HepG2 (cell line): Measurements from ENCODE around the gene PRDM11. TPM values are rescaled to one million over a fixed set of nuclear protein-coding genes. Genes with fewer than 3 reads are reported as not detected.

Source experiments
- ATAC-seq: fragments of 200-7000 bp; cut with Tn5 transposase; 3 replicates; pipeline ENCODE4 v1.9.1; 2020; ENCODE audit warnings: mild to moderate bottlenecking, moderate library complexity
- BruUV-seq: library from RNA; stranded (reverse); fragments of 400-500 nt; replicated peaks from 2 replicates; lab custom pipeline; 2021; lab: Mats Ljungman, UMichigan
- CTCF ChIA-PET: fragments of 300-600 bp; formaldehyde crosslinking; extraction: SDS; loops from one replicate; lab custom pipeline; 2021; ENCODE audit warnings: low total read pairs, inconsistent platforms, low intra/inter-chr PET ratio; lab: Yijun Ruan, JAX
- POLR2A ChIA-PET: fragments of 350-600 bp; sonication (Branson Sonifier 250); formaldehyde crosslinking; loops from one replicate; lab custom pipeline; 2020; ENCODE audit warnings: antibody characterized with exemption, inconsistent platforms; lab: Yijun Ruan, JAX
- DNase-seq: peaks from one replicate; pipeline ENCODE4 v3.0.0-alpha.2; 2015; ENCODE audit warnings: low spot score
- FAIRE-seq: peaks from 3 replicates; lab custom pipeline; 2011; peaks lifted over from hg19 to GRCh38; lab: Jason Lieb, UNC
- H2AFZ ChIP-seq: one replicate; pipeline ENCODE4 v1.6.1; 2011; ENCODE audit warnings: low read length, inconsistent platforms
- H3K27ac ChIP-seq: fragments of 300-600 bp; 3 replicates; pipeline ENCODE4 v1.8.0; 2011; ENCODE audit warnings: mixed run types, mild to moderate bottlenecking, mixed read lengths, low read length, inconsistent platforms; ENCODE audit not compliant: insufficient read depth; ENCODE audit errors: extremely low read length
- H3K27me3 ChIP-seq, 2 experiments: fragments of 200-600 bp in 1 of 2; 2 replicates in 1 of 2; 3 replicates in 1 of 2; pipeline versions ENCODE4 v1.6.0 to v1.8.0; 2011; ENCODE audit warnings: low read length in 2 of 2, mild to moderate bottlenecking in 2 of 2, moderate library complexity in 2 of 2, inconsistent platforms in 1 of 2; ENCODE audit not compliant: insufficient read depth in 2 of 2, control insufficient read depth in 1 of 2
- H3K36me3 ChIP-seq, 2 experiments: fragments of 200-600 bp in 1 of 2; replicated peaks in 1 of 2; 2 replicates in 1 of 2; 3 replicates in 1 of 2; pipeline versions ENCODE4 v1.5.1 to v1.8.0; 2011; ENCODE audit warnings: low read length in 2 of 2, inconsistent platforms in 1 of 2; ENCODE audit not compliant: insufficient read depth in 2 of 2, control insufficient read depth in 1 of 2
- H3K4me1 ChIP-seq: 2 replicates; pipeline ENCODE4 v1.5.1; 2012; ENCODE audit warnings: low read length, inconsistent platforms; ENCODE audit not compliant: insufficient read depth
- H3K4me2 ChIP-seq: 2 replicates; pipeline ENCODE4 v1.6.0; 2011; ENCODE audit warnings: low read depth, low read length, inconsistent platforms
- H3K4me3 ChIP-seq, 3 experiments: fragments of 200-600 bp in 1 of 3; sonication (generic), shearing (Covaris generic) in 1 of 3; replicated peaks in 1 of 3; 2 replicates each; pipeline ENCODE4 v1.5.1; 2011 to 2016; ENCODE audit warnings: low read length in 3 of 3, inconsistent platforms in 2 of 3, low read depth in 2 of 3, mild to moderate bottlenecking in 2 of 3, control low read depth in 1 of 3, mixed read lengths in 1 of 3; ENCODE audit not compliant: insufficient read depth in 1 of 3
- H3K79me2 ChIP-seq: one replicate; pipeline ENCODE4 v1.6.1; 2011; ENCODE audit warnings: low read length, inconsistent platforms; ENCODE audit not compliant: insufficient read depth
- H3K9ac ChIP-seq: 2 replicates; pipeline ENCODE4 v1.6.0; 2011; ENCODE audit warnings: mild to moderate bottlenecking, low read depth, low read length, inconsistent platforms; ENCODE audit not compliant: insufficient read depth
- H3K9me3 ChIP-seq: 2 replicates; pipeline ENCODE4 v1.5.1; 2012; ENCODE audit warnings: mild to moderate bottlenecking, low read length
- H4K20me1 ChIP-seq: 2 replicates; pipeline ENCODE4 v1.6.0; 2011; ENCODE audit warnings: inconsistent platforms, mild to moderate bottlenecking, low read length, moderate library complexity; ENCODE audit not compliant: insufficient read depth
- JARID2 ChIP-seq: sonication (generic); formaldehyde crosslinking; IDR thresholded peaks from 2 replicates; pipeline ENCODE4 v1.8.1; 2023; ENCODE audit warnings: missing genetic modification reagents, inconsistent platforms; ENCODE audit not compliant: insufficient replicate concordance
- KLF13 ChIP-seq: sonication (generic); formaldehyde crosslinking; IDR thresholded peaks from 2 replicates; pipeline ENCODE4 v1.4.0; 2020; ENCODE audit warnings: mild to moderate bottlenecking, missing genetic modification reagents
- NFIB ChIP-seq: sonication (generic); formaldehyde crosslinking; IDR thresholded peaks from 2 replicates; pipeline ENCODE4 v1.9.0; 2021; ENCODE audit warnings: missing genetic modification reagents, mild to moderate bottlenecking, borderline replicate concordance
- SSRP1 ChIP-seq: IDR thresholded peaks from 2 replicates; pipeline ENCODE4 v1.6.1; 2016; ENCODE audit warnings: control low read depth
- TAF1 ChIP-seq: sonication (generic); formaldehyde crosslinking; IDR thresholded peaks from 2 replicates; pipeline ENCODE4 v1.4.0; 2020; ENCODE audit warnings: missing genetic modification reagents
- TEAD2 ChIP-seq: sonication (generic); formaldehyde crosslinking; IDR thresholded peaks from 2 replicates; pipeline ENCODE4 v1.9.0; 2021; ENCODE audit warnings: missing genetic modification reagents
- ZFP36L2 ChIP-seq: sonication (generic); formaldehyde crosslinking; IDR thresholded peaks from 2 replicates; pipeline ENCODE4 v1.4.0; 2020; ENCODE audit warnings: missing genetic modification reagents
- ZFP62 ChIP-seq: sonication (generic); formaldehyde crosslinking; IDR thresholded peaks from 2 replicates; pipeline ENCODE4 v1.4.0; 2020; ENCODE audit warnings: missing genetic modification reagents
- ZNF121 ChIP-seq: sonication (generic); formaldehyde crosslinking; IDR thresholded peaks from 2 replicates; pipeline ENCODE4 v1.5.0; 2020; ENCODE audit warnings: mild to moderate bottlenecking, missing genetic modification reagents
- ZNF282 ChIP-seq: fragments of 450-650 bp; IDR thresholded peaks from 2 replicates; pipeline ENCODE4 v1.6.1; 2018; ENCODE audit not compliant: partially characterized antibody
- ZNF546 ChIP-seq: sonication (generic); formaldehyde crosslinking; conservative IDR thresholded peaks from 2 replicates; pipeline ENCODE4 v1.8.1; 2023; ENCODE audit warnings: mild to moderate bottlenecking, missing genetic modification reagents
- ZNF703 ChIP-seq: sonication (generic); formaldehyde crosslinking; IDR thresholded peaks from 2 replicates; pipeline ENCODE4 v1.5.1; 2020; ENCODE audit warnings: missing genetic modification reagents, mild to moderate bottlenecking, moderate library complexity, borderline replicate concordance
- ZSCAN20 ChIP-seq: sonication (generic); formaldehyde crosslinking; IDR thresholded peaks from 2 replicates; pipeline ENCODE4 v1.4.0; 2020; ENCODE audit warnings: missing genetic modification reagents, mild to moderate bottlenecking, borderline replicate concordance
- WGBS: methylation state at CpG from one replicate; pipeline ENCODE4 v1.1.6; 2017; ENCODE audit warnings: low lambda C conversion rate; 5-methylcytosine and 5-hydroxymethylcytosine counted together
- in situ Hi-C: cut with HindIII; loops from 2 replicates; pipeline ENCODE4 v1.10.0; 2017; ENCODE audit warnings: low pct_unique_long_range_greater_than_20kb; ENCODE audit not compliant: extremely low pct_ligation_motif_present
- intact Hi-C: fragments of 100-400 bp; cut with micrococcal nuclease; formaldehyde crosslinking; loops from one replicate; pipeline ENCODE4 v1.10.0; 2022; ENCODE audit not compliant: unreplicated experiment
- polyA plus RNA-seq, 8 experiments: library from polyadenylated mRNA; depleted of rRNA in 3 of 8; stranded (reverse) in 7 of 8; unstranded in 1 of 8; fragments of >200 nt; fragmentation: Illumina TruSeq in 4 of 8; extraction: Trizol in 4 of 8; gene quantifications; 2 replicates each; pipeline versions ENCODE4 v1.2.1 to v1.2.3, GENCODE V29; 2011 to 2016; ENCODE audit warnings: low read depth in 4 of 8, missing spikeins in 1 of 8, mixed read lengths in 1 of 8; ENCODE audit not compliant: insufficient read depth in 1 of 8
- total RNA-seq, 5 experiments: library from RNA; depleted of rRNA; stranded (reverse); fragments of >200 nt; fragmentation: Illumina TruSeq; extraction: Trizol; gene quantifications; 2 replicates each; pipeline ENCODE4 v1.2.3, GENCODE V29; 2016; ENCODE audit warnings: low read depth in 1 of 5
- TF ChIP-seq, protein P1 (sequence below): sonication (generic); formaldehyde crosslinking; conservative IDR thresholded peaks from 2 replicates; pipeline ENCODE4 v1.4.0; 2020; ENCODE audit warnings: missing genetic modification reagents
- TF ChIP-seq, protein P2 (sequence below): sonication (generic); formaldehyde crosslinking; IDR thresholded peaks from 2 replicates; pipeline ENCODE4 v1.5.0; 2020; ENCODE audit warnings: mild to moderate bottlenecking, missing genetic modification reagents
- TF ChIP-seq, protein P3 (sequence below): sonication (generic); formaldehyde crosslinking; IDR thresholded peaks from 2 replicates; pipeline ENCODE4 v1.8.1; 2023; ENCODE audit warnings: mild to moderate bottlenecking, missing genetic modification reagents

PRDM11 gene
- total and polyA plus RNA-seq, 2 of the 13 experiments (the other 11 are each of a cell fraction or from before 2014, with no cell fraction given), result 3.4 to 4.7 TPM

DNA sequence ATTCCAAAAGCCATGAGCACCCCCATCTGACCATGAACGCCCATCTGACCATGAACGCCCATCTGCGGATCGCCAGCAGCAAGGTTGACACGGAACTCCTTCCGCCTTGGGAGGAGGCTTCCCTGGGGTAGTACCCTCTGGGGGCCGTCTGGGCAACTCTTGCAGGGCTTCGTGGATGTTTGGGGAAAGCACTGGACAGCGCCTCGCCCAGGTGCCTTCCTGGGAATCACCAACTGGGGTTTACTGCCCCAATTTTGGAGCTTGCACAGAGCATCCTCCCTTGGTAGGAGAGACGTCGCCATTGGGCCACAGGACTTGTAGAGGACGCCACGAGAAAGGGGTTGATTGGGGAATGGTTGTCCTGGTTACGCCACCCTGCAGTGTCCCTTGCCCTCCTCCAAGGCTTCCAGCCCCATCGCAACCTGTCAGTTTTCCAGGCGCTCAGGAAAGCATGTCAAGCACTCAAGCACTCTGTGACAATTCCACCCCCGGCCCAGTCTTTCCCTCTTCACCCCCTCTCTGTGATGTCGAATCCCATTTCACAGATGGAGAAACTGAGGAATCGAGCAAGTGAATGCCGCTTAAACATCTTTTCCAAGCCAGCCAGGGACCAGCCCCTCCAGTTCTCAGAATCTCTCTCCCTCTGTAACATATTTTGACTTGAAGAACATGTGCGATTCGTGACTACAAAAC lies 914 bp upstream of the PRDM11 start (continued):
- TF ChIP-seq NFIB, result no peak
- TF ChIP-seq ZNF703, result no peak

DNA sequence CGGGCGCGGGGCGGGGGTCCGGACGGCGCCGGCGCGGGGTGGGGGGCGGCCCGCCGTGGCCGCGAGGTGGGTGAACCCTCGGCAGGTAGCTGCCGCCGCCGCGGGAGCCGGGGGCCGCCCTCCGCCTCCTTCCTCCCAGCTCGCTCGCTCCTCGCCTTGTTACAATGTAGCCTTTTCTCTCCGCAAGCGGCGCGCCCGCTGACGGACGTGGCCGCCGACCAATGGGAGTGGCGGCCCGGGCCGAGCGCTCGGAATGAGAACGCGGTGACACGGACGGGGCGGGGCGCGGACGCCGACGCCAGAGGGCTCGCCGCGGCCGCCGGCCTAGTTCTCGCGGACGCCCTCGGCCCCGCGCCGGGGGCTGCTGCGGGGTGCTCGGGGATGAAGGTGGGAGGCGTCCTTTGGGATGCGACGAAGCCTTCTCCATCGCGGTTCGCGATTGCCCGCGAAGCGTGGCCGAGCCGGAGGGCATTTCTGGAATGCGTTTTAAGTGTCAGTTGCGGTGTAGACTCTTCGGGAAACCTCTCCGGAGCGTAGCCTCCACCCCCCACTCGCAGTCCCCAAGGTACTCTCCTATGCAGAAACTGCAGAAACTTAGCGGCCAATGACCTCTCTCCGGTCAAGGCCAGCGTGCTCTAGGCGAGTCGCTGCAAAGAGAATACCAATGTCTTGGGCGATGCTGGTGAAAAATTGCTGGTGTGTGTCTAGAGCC lies 734 bp downstream of the PRDM11 start:
- Histone ChIP-seq H3K9ac (peak overlapping the region; percentile 74), H3K27ac (peak overlapping the region; percentile 56), H3K79me2 (peaks cover 15% of the 10 kb centered on the region), H4K20me1 (no peaks in the 10 kb centered on the region), H3K9me3 (no peaks in the 10 kb centered on the region), H2AFZ (peak overlapping the region; percentile 45), H3K4me2 (peak overlapping the region; percentile 99), H3K4me3 (peak overlapping the region; percentile 67 to 82 (median 79)), H3K36me3 (no peaks in the 10 kb centered on the region), H3K27me3 (peaks cover 2 to 25% of the 10 kb centered on the region in 2 experiments; a peak in 3 of 5 replicates), H3K4me1 (peaks cover 24% of the 10 kb centered on the region)
- in situ Hi-C loops, result no loop called here
- ChIA-PET POLR2A (interaction anchor here (0.9 to 1.9 kb wide), 3 partner anchors 8 to 34 kb away, joined by 3 to 9 read pairs (median 4); no protein-coding TSS in a partner anchor), CTCF (no interaction called here)
- intact Hi-C loops, result loop anchor here (2.0 kb wide), 1 partner anchor 34 kb away; no protein-coding TSS in a partner anchor
- peak; percentile 98 for ATAC-seq
- no TSS peak for BruUV-seq
- FAIRE-seq, result no peak
- 0% methylated on average over 6 of the region's 88 CpGs for WGBS
- DNase-seq, result peak; percentile 87
- TF ChIP-seq ZFP62 (CRISPR knock-in tag) (no peak), JARID2 (no peak), SSRP1 (CRISPR knock-in tag) (no peak), ZNF546 (0 out of 2 replicates have a peak, but pooled peaks have one; percentile 35), KLF13 (CRISPR knock-in tag) (no peak), ZSCAN20 (CRISPR knock-in tag) (0 out of 2 replicates have a peak, but pooled peaks have one; percentile 50), ZNF121 (CRISPR knock-in tag) (no peak), ZFP36L2 (CRISPR knock-in tag) (no peak), TAF1 (CRISPR knock-in tag) (peak; percentile 71), ZNF282 (no peak), TEAD2 (CRISPR knock-in tag) (no peak)
- TF ChIP-seq, protein P1, sequence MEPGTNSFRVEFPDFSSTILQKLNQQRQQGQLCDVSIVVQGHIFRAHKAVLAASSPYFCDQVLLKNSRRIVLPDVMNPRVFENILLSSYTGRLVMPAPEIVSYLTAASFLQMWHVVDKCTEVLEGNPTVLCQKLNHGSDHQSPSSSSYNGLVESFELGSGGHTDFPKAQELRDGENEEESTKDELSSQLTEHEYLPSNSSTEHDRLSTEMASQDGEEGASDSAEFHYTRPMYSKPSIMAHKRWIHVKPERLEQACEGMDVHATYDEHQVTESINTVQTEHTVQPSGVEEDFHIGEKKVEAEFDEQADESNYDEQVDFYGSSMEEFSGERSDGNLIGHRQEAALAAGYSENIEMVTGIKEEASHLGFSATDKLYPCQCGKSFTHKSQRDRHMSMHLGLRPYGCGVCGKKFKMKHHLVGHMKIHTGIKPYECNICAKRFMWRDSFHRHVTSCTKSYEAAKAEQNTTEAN, result no peak
- TF ChIP-seq, protein P2, sequence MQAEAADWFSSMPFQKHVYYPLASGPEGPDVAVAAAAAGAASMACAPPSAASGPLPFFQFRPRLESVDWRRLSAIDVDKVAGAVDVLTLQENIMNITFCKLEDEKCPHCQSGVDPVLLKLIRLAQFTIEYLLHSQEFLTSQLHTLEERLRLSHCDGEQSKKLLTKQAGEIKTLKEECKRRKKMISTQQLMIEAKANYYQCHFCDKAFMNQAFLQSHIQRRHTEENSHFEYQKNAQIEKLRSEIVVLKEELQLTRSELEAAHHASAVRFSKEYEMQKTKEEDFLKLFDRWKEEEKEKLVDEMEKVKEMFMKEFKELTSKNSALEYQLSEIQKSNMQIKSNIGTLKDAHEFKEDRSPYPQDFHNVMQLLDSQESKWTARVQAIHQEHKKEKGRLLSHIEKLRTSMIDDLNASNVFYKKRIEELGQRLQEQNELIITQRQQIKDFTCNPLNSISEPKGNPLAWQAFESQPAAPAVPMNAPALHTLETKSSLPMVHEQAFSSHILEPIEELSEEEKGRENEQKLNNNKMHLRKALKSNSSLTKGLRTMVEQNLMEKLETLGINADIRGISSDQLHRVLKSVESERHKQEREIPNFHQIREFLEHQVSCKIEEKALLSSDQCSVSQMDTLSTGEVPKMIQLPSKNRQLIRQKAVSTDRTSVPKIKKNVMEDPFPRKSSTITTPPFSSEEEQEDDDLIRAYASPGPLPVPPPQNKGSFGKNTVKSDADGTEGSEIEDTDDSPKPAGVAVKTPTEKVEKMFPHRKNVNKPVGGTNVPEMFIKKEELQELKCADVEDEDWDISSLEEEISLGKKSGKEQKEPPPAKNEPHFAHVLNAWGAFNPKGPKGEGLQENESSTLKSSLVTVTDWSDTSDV, result no peak
- TF ChIP-seq, protein P3, sequence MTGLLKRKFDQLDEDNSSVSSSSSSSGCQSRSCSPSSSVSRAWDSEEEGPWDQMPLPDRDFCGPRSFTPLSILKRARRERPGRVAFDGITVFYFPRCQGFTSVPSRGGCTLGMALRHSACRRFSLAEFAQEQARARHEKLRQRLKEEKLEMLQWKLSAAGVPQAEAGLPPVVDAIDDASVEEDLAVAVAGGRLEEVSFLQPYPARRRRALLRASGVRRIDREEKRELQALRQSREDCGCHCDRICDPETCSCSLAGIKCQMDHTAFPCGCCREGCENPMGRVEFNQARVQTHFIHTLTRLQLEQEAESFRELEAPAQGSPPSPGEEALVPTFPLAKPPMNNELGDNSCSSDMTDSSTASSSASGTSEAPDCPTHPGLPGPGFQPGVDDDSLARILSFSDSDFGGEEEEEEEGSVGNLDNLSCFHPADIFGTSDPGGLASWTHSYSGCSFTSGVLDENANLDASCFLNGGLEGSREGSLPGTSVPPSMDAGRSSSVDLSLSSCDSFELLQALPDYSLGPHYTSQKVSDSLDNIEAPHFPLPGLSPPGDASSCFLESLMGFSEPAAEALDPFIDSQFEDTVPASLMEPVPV (CRISPR knock-in tag), result no peak
